ENCODE results near the gene DTNB.

The DTNB gene

DNA sequence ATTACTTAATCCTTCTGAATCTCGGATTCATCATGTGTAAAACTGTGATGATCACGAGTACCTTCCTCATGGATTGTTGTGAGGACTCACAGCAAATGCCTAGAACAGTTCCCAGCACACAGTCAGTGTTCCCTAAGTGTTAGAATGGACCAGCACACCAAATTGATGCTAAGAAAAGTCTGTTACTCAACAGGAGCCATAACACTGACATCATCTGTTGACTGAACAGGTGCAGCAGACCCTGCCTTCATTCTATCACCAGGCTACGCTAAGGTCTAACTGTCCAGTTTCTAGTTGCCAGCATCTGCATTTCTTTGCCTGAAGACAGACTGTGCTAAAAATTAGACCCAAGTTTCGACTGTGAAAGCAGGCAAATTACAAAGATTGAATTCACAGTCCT lies 18.6 kb downstream of the DTNB start:
- Histone ChIP-seq H3K27ac (no peak overlapping the region), H3K9me3 (no peaks in the 10 kb centered on the region), H3K4me1 (ENCODE audit: control insufficient read depth in 1 of 2, insufficient read depth in 1 of 2, low read depth in 1 of 2, low read length in 1 of 2) (peaks cover 15 to 21% of the 10 kb centered on the region in 2 experiments), H3K36me3 (no peaks in the 10 kb centered on the region), H3K27me3 (no peaks in the 10 kb centered on the region), H3K4me3 (ENCODE audit: low read depth in 1 of 2, low read length in 1 of 2) (no peak overlapping the region)
- no peak for TF ChIP-seq CTCF (IDR thresholded peaks at IDR 0.05)

GRCh38 chr2:25651782-25652455 lies 21.5 kb downstream of the DTNB start:
- no peak for TF ChIP-seq CTCF (IDR thresholded peaks at IDR 0.05)
- Histone ChIP-seq H3K4me3 (ENCODE audit: low read depth in 1 of 2, low read length in 1 of 2) (no peak overlapping the region), H3K4me1 (ENCODE audit: control insufficient read depth in 1 of 2, insufficient read depth in 1 of 2, low read depth in 1 of 2, low read length in 1 of 2) (peaks cover 23 to 29% of the 10 kb centered on the region in 2 experiments), H3K27me3 (no peaks in the 10 kb centered on the region), H3K36me3 (no peaks in the 10 kb centered on the region), H3K9me3 (no peaks in the 10 kb centered on the region), H3K27ac (no peak overlapping the region)

- H3K36me3 ChIP-seq, result no peaks in the 10 kb centered on the region
- no peaks in the 10 kb centered on the region for H3K9me3 ChIP-seq
- H3K4me1 ChIP-seq (ENCODE audit: control insufficient read depth in 1 of 2, insufficient read depth in 1 of 2, low read depth in 1 of 2, low read length in 1 of 2), result peaks cover 23 to 29% of the 10 kb centered on the region in 2 experiments
- H3K4me3 ChIP-seq (ENCODE audit: low read depth in 1 of 2, low read length in 1 of 2), result no peak overlapping the region
- H3K27ac ChIP-seq, result peak overlapping the region; percentile 80
- no peaks in the 10 kb centered on the region for H3K27me3 ChIP-seq
- TF ChIP-seq CTCF (IDR thresholded peaks at IDR 0.05), result no peak
Measured at GRCh38 chr2:25651066-25651465, 22.3 kb downstream of the DTNB start.

GRCh38 chr2:25650256-25650655 lies 23.1 kb downstream of the DTNB start:
- Histone ChIP-seq H3K4me1 (ENCODE audit: control insufficient read depth in 1 of 2, insufficient read depth in 1 of 2, low read depth in 1 of 2, low read length in 1 of 2) (peaks cover 23 to 29% of the 10 kb centered on the region in 2 experiments), H3K4me3 (ENCODE audit: low read depth in 1 of 2, low read length in 1 of 2) (peak overlapping the region in 1 of 2 experiments; percentile 9), H3K9me3 (no peaks in the 10 kb centered on the region), H3K27ac (peak overlapping the region; percentile 80), H3K27me3 (no peaks in the 10 kb centered on the region), H3K36me3 (no peaks in the 10 kb centered on the region)
- no peak for TF ChIP-seq CTCF (IDR thresholded peaks at IDR 0.05)

DNA sequence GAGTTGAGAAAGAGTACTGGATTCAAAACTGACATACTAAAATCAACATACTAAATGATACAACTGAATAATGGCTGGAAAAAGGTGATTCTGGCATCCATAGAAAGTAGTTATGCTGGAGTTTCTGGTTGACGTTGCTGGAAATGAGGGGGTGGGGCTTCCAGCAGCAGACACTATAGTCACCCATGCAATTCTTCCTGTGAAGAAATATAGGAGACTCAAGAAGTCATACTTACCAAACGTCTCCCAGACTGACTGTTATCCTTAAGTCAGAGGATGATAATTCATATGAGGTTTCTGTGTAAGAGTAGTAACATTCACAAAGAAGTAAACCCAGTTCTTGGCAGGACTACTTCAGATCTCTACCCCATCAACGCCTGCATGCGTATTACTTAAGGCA lies 23.6 kb downstream of the DTNB start:
- peak overlapping the region in 1 of 2 experiments; percentile 9 for H3K4me3 ChIP-seq (ENCODE audit: low read depth in 1 of 2, low read length in 1 of 2)
- no peak for TF ChIP-seq CTCF (IDR thresholded peaks at IDR 0.05)
- peaks cover 23 to 29% of the 10 kb centered on the region in 2 experiments for H3K4me1 ChIP-seq (ENCODE audit: control insufficient read depth in 1 of 2, insufficient read depth in 1 of 2, low read depth in 1 of 2, low read length in 1 of 2)
- peak overlapping the region; percentile 80 for H3K27ac ChIP-seq
- H3K27me3 ChIP-seq, result no peaks in the 10 kb centered on the region
- H3K36me3 ChIP-seq, result no peaks in the 10 kb centered on the region
- H3K9me3 ChIP-seq, result no peaks in the 10 kb centered on the region

Data from neutrophil (primary cell).